ENCODE data around the gene ARHGAP24.
"Not testable (repeated sequence)": the region's sequence is repeated elsewhere in the genome, so short reads cannot be mapped to it uniquely, and the experiment has no call there.

ARHGAP24 gene

GRCh38 chr4:85913931-85914694, 439.2 kb downstream of the ARHGAP24 start:
- DNase-seq (ENCODE audit: low spot score), result no peak
- H3K36me3 ChIP-seq (ENCODE audit: low read depth), result no peaks in the 10 kb centered on the region
- no peak overlapping the region for H3K4me3 ChIP-seq (ENCODE audit: severe bottlenecking)
- no peak overlapping the region for H3K27ac ChIP-seq (ENCODE audit: poor library complexity, severe bottlenecking)
- no peaks in the 10 kb centered on the region for H3K4me1 ChIP-seq (ENCODE audit: insufficient read depth, poor library complexity, severe bottlenecking)
- H3K27me3 ChIP-seq (ENCODE audit: insufficient read depth, poor library complexity, severe bottlenecking), result no peaks in the 10 kb centered on the region
- no peak for ATAC-seq (ENCODE audit: low read depth)
- H3K9me3 ChIP-seq (ENCODE audit: severe bottlenecking), result no peaks in the 10 kb centered on the region
- no peak for TF ChIP-seq CTCF (IDR thresholded peaks at IDR 0.05; ENCODE audit: poor library complexity, severe bottlenecking)

- H3K36me3 ChIP-seq (ENCODE audit: low read depth); DNase-seq (ENCODE audit: low spot score); H3K9me3 ChIP-seq (ENCODE audit: severe bottlenecking); H3K27ac ChIP-seq (ENCODE audit: poor library complexity, severe bottlenecking); H3K27me3 ChIP-seq (ENCODE audit: insufficient read depth, poor library complexity, severe bottlenecking); H3K4me3 ChIP-seq (ENCODE audit: severe bottlenecking); ATAC-seq (ENCODE audit: low read depth); H3K4me1 ChIP-seq (ENCODE audit: insufficient read depth, poor library complexity, severe bottlenecking): not testable (repeated sequence)
These were observed 440.6 kb downstream of the ARHGAP24 start for GRCh38 chr4:85915570-85915969.

- Histone ChIP-seq H3K4me1 (ENCODE audit: insufficient read depth, poor library complexity, severe bottlenecking) (no peaks in the 10 kb centered on the region), H3K27ac (ENCODE audit: poor library complexity, severe bottlenecking) (no peak overlapping the region), H3K27me3 (ENCODE audit: insufficient read depth, poor library complexity, severe bottlenecking) (no peaks in the 10 kb centered on the region), H3K9me3 (ENCODE audit: severe bottlenecking) (no peaks in the 10 kb centered on the region), H3K36me3 (ENCODE audit: low read depth) (no peaks in the 10 kb centered on the region), H3K4me3 (ENCODE audit: severe bottlenecking) (no peak overlapping the region)
- TF ChIP-seq CTCF (IDR thresholded peaks at IDR 0.05; ENCODE audit: poor library complexity, severe bottlenecking), result no peak
- ATAC-seq (ENCODE audit: low read depth), result no peak
- DNase-seq (ENCODE audit: low spot score), result no peak
These were observed 444.4 kb downstream of the ARHGAP24 start for GRCh38 chr4:85919200-85919887.

- DNase-seq (ENCODE audit: low spot score) (no peak), ATAC-seq (ENCODE audit: low read depth) (no peak)
- Histone ChIP-seq H3K4me3 (ENCODE audit: severe bottlenecking) (no peak overlapping the region), H3K4me1 (ENCODE audit: insufficient read depth, poor library complexity, severe bottlenecking) (no peaks in the 10 kb centered on the region), H3K27ac (ENCODE audit: poor library complexity, severe bottlenecking) (no peak overlapping the region), H3K36me3 (ENCODE audit: low read depth) (no peaks in the 10 kb centered on the region), H3K27me3 (ENCODE audit: insufficient read depth, poor library complexity, severe bottlenecking) (no peaks in the 10 kb centered on the region), H3K9me3 (ENCODE audit: severe bottlenecking) (no peaks in the 10 kb centered on the region)
- TF ChIP-seq CTCF (IDR thresholded peaks at IDR 0.05; ENCODE audit: poor library complexity, severe bottlenecking), result no peak
These were observed 450.1 kb downstream of the ARHGAP24 start for GRCh38 chr4:85925071-85925470.

- ATAC-seq (ENCODE audit: low read depth), result no peak; the same call in 2 of the 3 replicates
- H3K4me1 ChIP-seq (ENCODE audit: insufficient read depth, poor library complexity, severe bottlenecking), result no peaks in the 10 kb centered on the region
These were observed 454.0 kb downstream of the ARHGAP24 start for GRCh38 chr4:85928775-85929591.

More at GRCh38 chr4:85928775-85929591, 454.0 kb downstream of the ARHGAP24 start:
- no peaks in the 10 kb centered on the region for H3K36me3 ChIP-seq (ENCODE audit: low read depth)
- no peaks in the 10 kb centered on the region for H3K9me3 ChIP-seq (ENCODE audit: severe bottlenecking)
- no peak for DNase-seq (ENCODE audit: low spot score)
- no peak for TF ChIP-seq CTCF (IDR thresholded peaks at IDR 0.05; ENCODE audit: poor library complexity, severe bottlenecking)
- H3K27ac ChIP-seq (ENCODE audit: poor library complexity, severe bottlenecking), result no peak overlapping the region
- H3K4me3 ChIP-seq (ENCODE audit: severe bottlenecking), result no peak overlapping the region
- no peaks in the 10 kb centered on the region for H3K27me3 ChIP-seq (ENCODE audit: insufficient read depth, poor library complexity, severe bottlenecking)
